ENCODE results near the gene NMNAT3.

DNA sequence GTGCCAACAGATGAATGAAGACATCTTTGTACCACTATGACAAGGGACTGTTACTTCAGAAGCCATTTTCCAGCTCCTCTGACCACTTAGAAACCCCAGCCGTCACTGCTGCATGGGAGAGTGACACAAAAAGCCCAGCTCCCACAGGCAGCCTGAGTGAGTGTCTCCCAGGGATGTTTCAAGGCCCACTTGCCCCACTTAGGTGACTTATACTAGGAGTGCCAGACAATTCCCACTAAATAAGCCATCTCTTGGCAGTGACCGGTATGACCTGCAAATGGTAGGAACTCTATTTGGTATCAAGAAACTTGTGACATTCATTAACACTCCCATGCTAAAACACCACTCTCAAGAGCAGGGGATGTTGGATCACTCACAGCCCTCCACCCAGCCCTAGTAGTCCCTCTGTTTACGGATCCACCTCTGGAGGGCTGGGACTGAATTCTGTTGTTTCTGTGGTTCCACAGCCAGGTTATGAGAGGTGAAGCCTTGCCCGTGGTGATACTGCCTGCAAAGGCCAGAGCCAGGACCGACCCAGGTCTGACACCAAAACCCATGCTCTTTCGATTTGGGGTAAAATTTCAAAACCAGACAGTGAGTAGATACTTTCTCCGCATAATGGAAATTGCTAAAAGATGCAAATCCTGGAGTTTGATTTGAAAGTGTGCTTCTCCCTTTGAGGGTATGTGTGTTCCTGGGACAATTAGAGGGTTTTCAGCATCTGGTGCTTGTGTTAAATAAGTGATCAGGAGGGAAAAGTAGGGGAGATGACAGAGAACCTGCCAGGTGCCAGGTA, 152.7 kb downstream of the NMNAT3 start:
- TF ChIP-seq, protein P1, sequence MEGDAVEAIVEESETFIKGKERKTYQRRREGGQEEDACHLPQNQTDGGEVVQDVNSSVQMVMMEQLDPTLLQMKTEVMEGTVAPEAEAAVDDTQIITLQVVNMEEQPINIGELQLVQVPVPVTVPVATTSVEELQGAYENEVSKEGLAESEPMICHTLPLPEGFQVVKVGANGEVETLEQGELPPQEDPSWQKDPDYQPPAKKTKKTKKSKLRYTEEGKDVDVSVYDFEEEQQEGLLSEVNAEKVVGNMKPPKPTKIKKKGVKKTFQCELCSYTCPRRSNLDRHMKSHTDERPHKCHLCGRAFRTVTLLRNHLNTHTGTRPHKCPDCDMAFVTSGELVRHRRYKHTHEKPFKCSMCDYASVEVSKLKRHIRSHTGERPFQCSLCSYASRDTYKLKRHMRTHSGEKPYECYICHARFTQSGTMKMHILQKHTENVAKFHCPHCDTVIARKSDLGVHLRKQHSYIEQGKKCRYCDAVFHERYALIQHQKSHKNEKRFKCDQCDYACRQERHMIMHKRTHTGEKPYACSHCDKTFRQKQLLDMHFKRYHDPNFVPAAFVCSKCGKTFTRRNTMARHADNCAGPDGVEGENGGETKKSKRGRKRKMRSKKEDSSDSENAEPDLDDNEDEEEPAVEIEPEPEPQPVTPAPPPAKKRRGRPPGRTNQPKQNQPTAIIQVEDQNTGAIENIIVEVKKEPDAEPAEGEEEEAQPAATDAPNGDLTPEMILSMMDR (conservative IDR thresholded peaks at IDR 0.05; ENCODE audit: low read length): no peak
- no peak for TF ChIP-seq EZH2phosphoT487 (IDR thresholded peaks at IDR 0.05; ENCODE audit: borderline replicate concordance, low read depth, low read length)
